22Rv1 (cell line): ENCODE data around the gene RAI1.

Experiments used
- H3K27ac ChIP-seq: fragments of 450-650 bp; 2 replicates; pipeline ENCODE4 v1.5.1; 2017
- CTCF ChIP-seq: fragments of 450-650 bp; IDR thresholded peaks from 2 replicates; pipeline ENCODE4 v1.5.1; 2017; ENCODE audit warnings: mild to moderate bottlenecking
- ZFX ChIP-seq: fragments of 450-650 bp; IDR thresholded peaks from 2 replicates; pipeline ENCODE4 v1.6.1; 2017; ENCODE audit warnings: antibody characterized with exemption, borderline replicate concordance

RAI1 gene

GRCh38 chr17:17699491-17699890 lies 18.2 kb downstream of the RAI1 start:
- TF ChIP-seq ZFX (no peak), CTCF (no peak)
- H3K27ac ChIP-seq = no peak overlapping the region

- TF ChIP-seq CTCF (no peak), ZFX (no peak)
- H3K27ac ChIP-seq = no peak overlapping the region
Measured at GRCh38 chr17:17700251-17700969, 19.2 kb downstream of the RAI1 start.

- no peak overlapping the region for H3K27ac ChIP-seq
- no peak for TF ChIP-seq ZFX
- TF ChIP-seq CTCF = no peak
Measured at GRCh38 chr17:17701112-17701511, 19.9 kb downstream of the RAI1 start.

- H3K27ac ChIP-seq = no peak overlapping the region
- TF ChIP-seq CTCF (no peak), ZFX (no peak)
Measured at GRCh38 chr17:17701658-17702057, 20.4 kb downstream of the RAI1 start.

- no peak overlapping the region for H3K27ac ChIP-seq
- TF ChIP-seq ZFX (no peak), CTCF (no peak)
Measured at GRCh38 chr17:17702449-17703139, 21.3 kb downstream of the RAI1 start.

GRCh38 chr17:17703140-17703919 lies 22.1 kb downstream of the RAI1 start:
- H3K27ac ChIP-seq = no peak overlapping the region
- TF ChIP-seq CTCF = no peak
- TF ChIP-seq ZFX = no peak
